Measurements from ENCODE around the gene GCLC.

DNA sequence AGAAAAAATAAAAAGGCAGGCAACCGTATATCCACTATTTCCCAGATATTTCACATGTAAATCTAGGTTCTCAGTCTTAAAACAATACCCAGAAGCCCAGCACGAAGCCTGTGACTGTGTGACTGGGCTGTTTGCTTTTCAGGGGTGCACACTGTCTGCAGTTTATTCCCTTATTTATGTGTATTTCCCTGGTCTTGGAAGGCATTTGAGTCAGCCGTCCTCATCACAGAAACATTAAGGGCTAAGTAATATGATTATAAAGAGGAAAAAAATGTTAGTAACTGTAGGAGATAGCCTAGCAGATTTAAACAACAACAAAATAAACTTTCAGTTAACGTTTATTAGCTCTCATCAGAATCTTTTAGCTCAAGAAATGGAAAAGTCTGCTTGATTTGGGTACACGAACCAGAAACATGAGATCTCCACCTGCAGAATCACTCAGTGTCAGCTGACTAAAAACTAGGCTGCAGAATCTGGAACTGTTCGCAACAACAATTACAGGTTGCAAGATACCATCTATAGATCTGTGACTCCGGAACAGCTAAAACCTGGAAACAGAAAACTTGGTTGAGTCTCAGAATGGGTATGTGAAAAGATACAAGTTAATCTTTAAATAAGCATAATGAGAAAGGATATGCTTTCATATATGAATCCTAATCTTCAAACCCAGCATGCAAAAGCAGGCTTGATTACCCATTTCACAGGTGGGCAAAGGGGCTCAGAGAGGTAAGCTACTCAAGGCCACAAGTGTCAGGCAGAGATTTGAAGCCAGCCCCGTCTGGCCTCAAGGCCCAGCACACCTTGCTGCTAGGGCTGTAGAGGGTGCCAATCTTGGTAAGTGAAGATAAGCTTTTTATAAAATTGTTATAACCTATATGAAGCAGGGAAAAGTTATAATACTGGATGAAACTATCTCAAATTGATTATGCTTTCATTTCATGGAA lies 21.1 kb downstream of the GCLC start:
- TF ChIP-seq, protein P1, sequence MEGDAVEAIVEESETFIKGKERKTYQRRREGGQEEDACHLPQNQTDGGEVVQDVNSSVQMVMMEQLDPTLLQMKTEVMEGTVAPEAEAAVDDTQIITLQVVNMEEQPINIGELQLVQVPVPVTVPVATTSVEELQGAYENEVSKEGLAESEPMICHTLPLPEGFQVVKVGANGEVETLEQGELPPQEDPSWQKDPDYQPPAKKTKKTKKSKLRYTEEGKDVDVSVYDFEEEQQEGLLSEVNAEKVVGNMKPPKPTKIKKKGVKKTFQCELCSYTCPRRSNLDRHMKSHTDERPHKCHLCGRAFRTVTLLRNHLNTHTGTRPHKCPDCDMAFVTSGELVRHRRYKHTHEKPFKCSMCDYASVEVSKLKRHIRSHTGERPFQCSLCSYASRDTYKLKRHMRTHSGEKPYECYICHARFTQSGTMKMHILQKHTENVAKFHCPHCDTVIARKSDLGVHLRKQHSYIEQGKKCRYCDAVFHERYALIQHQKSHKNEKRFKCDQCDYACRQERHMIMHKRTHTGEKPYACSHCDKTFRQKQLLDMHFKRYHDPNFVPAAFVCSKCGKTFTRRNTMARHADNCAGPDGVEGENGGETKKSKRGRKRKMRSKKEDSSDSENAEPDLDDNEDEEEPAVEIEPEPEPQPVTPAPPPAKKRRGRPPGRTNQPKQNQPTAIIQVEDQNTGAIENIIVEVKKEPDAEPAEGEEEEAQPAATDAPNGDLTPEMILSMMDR (IDR thresholded peaks at IDR 0.05), result no peak
- TF ChIP-seq POLR2A (IDR thresholded peaks at IDR 0.05), result no peak
- no peak for TF ChIP-seq POLR2AphosphoS5 (IDR thresholded peaks at IDR 0.05)
